Measurements from ENCODE around the gene ADAMTSL5.

DNA sequence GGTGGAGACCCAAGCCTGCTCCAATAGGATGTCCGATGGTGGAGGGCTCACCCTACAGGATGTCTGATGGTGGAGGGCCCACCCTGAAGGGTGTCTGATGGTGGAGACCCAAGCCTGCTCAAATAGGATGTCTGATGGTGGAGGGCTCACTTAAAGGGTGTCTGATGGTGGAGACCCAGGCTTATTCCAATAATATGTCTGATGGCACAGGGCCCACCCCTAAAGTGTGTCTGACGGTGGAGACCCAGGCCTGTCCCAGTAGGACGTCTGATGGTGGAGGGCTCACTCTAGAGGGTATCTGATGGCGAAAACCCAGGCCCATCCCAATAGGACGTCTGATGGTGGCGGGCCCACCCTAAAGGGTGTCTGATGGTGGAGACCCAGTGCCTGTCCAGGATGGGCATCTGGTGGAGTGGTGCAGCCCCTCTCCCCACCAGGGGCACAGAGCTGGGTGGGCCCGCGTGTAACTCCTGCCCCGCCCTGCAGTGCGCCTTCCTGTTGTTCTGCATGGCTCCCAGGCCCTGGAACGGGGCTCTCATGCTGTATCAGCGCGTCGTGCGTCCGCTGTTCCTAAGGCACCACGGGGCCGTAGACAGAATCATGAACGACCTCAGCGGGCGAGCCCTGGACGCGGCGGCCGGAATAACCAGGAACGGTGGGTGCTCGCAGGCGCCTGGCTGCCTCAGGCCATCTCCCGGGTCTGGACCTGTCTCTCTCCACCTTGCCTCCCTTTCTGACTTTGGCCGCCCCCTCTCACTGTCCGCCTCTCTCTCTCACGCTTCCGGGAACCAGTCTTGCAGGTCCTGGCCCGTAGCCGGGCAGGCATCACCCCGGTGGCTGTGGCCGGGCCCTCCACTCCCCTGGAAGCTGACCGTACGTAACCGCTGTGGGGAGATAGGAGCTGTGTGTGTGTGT lies 16.8 kb downstream of the ADAMTSL5 start:
- TF ChIP-seq POLR2A (IDR thresholded peaks at IDR 0.05; ENCODE audit: low read length) (no peak), GATA1 (IDR thresholded peaks at IDR 0.05; ENCODE audit: low read depth, low read length) (no peak)
